Fibroblast of lung (primary cell): ENCODE data around the gene PLA2G1B. TPM values are rescaled to one million over a fixed set of nuclear protein-coding genes. Genes with fewer than 3 reads are reported as not detected.

Experiments used
- DNase-seq, 2 donors: peaks; one replicate each; pipeline versions ENCODE4 v3.0.0 to v3.0.0-alpha.2; 2010; ENCODE audit warnings: low read depth in 2 of 2
- H2AFZ ChIP-seq: 2 replicates; pipeline ENCODE4 v1.5.1; 2012; ENCODE audit warnings: low read length, control low read depth, inconsistent platforms
- H3K27ac ChIP-seq: 2 replicates; pipeline ENCODE4 v1.5.1; 2011; ENCODE audit warnings: low read length, control low read depth; ENCODE audit not compliant: insufficient read depth
- H3K27me3 ChIP-seq: 2 replicates; pipeline ENCODE4 v1.5.1; 2011; ENCODE audit warnings: mild to moderate bottlenecking, low read length; ENCODE audit not compliant: control insufficient read depth, insufficient read depth
- H3K36me3 ChIP-seq: 2 replicates; pipeline ENCODE4 v1.5.1; 2011; ENCODE audit warnings: low read length; ENCODE audit not compliant: control insufficient read depth, insufficient read depth
- H3K4me1 ChIP-seq: 2 replicates; pipeline ENCODE4 v1.5.1; 2011; ENCODE audit warnings: low read length; ENCODE audit not compliant: control insufficient read depth, insufficient read depth; ENCODE audit errors: extremely low read depth
- H3K4me2 ChIP-seq: 2 replicates; pipeline ENCODE4 v1.5.1; 2011; ENCODE audit warnings: low read length, control low read depth; ENCODE audit not compliant: insufficient read depth; ENCODE audit errors: extremely low read depth
- H3K4me3 ChIP-seq, 4 experiments: fragments of 200-600 bp in 1 of 4; sonication (generic) in 1 of 4; replicated peaks in 1 of 4; 2 replicates each; pipeline ENCODE4 v1.5.1; 2011 to 2016; ENCODE audit warnings: low read length in 4 of 4, low read depth in 3 of 4, mild to moderate bottlenecking in 3 of 4, control low read depth in 2 of 4, inconsistent platforms in 1 of 4, mixed read lengths in 1 of 4; ENCODE audit not compliant: insufficient read depth in 1 of 4; ENCODE audit errors: control extremely low read depth in 1 of 4
- H3K79me2 ChIP-seq: 2 replicates; pipeline ENCODE4 v1.5.1; 2012; ENCODE audit warnings: mild to moderate bottlenecking, low read length, inconsistent platforms; ENCODE audit not compliant: control insufficient read depth, insufficient read depth
- H3K9ac ChIP-seq: 2 replicates; pipeline ENCODE4 v1.5.1; 2011; ENCODE audit warnings: mild to moderate bottlenecking, low read length, control low read depth; ENCODE audit not compliant: insufficient read depth
- H3K9me3 ChIP-seq: 2 replicates; pipeline ENCODE4 v1.5.1; 2012; ENCODE audit warnings: low read depth, low read length; ENCODE audit not compliant: control insufficient read depth, insufficient read depth
- H4K20me1 ChIP-seq: 2 replicates; pipeline ENCODE4 v1.5.1; 2011; ENCODE audit warnings: low read length; ENCODE audit not compliant: control insufficient read depth, insufficient read depth; ENCODE audit errors: extremely low read depth
- CTCF ChIP-seq, 2 donors: IDR thresholded peaks in 1 of 2; conservative IDR thresholded peaks in 1 of 2; 1 replicate in 1 of 2; 2 replicates in 1 of 2; pipeline ENCODE4 v1.5.1; 2011 to 2012; ENCODE audit warnings: low read length in 2 of 2, control low read depth in 1 of 2, inconsistent platforms in 1 of 2, low read depth in 1 of 2, mild to moderate bottlenecking in 1 of 2
- EZH2 ChIP-seq: IDR thresholded peaks from 2 replicates; pipeline ENCODE4 v1.5.1; 2012; ENCODE audit warnings: low read length, control low read depth, mild to moderate bottlenecking; ENCODE audit errors: missing control alignments
- polyA plus RNA-seq, 2 donors: library from polyadenylated mRNA; depleted of rRNA in 1 of 2; stranded (reverse) in 1 of 2; unstranded in 1 of 2; fragments of >200 nt; gene quantifications; 2 replicates each; pipeline ENCODE4 v1.2.1, GENCODE V29; 2011 to 2012; ENCODE audit warnings: missing spikeins in 1 of 2
- total RNA-seq: library from RNA; depleted of rRNA; stranded (reverse); fragments of >200 nt; gene quantifications from 2 replicates; pipeline ENCODE4 v1.2.1, GENCODE V29; 2014

PLA2G1B gene
- total and polyA plus RNA-seq, 2 donors (not counting 1 experiment from before 2014, with no cell fraction given), result 0.20 TPM; not detected in 1

GRCh38 chr12:120321382-120322202 is 6.0 kb downstream of the PLA2G1B start:
- Histone ChIP-seq H3K4me2 (no peak overlapping the region), H3K4me3 (no peak overlapping the region), H3K9ac (no peak overlapping the region), H2AFZ (no peak overlapping the region), H3K79me2 (no peaks in the 10 kb centered on the region), H3K27ac (no peak overlapping the region), H3K9me3 (no peaks in the 10 kb centered on the region), H3K4me1 (peaks cover 3% of the 10 kb centered on the region), H3K27me3 (peaks cover 10% of the 10 kb centered on the region), H3K36me3 (no peaks in the 10 kb centered on the region), H4K20me1 (no peaks in the 10 kb centered on the region)
- DNase-seq, result no peak
- TF ChIP-seq EZH2 (no peak), CTCF (conservative IDR thresholded peaks at IDR 0.05 in 1 of 2, IDR thresholded peaks at IDR 0.05 in 1 of 2; ENCODE audit: low read depth in 1 of 2, low read length in 2 of 2) (no peak)

- DNase-seq, result peak; percentile 99
- Histone ChIP-seq H3K27me3 (peaks cover 10% of the 10 kb centered on the region), H3K4me1 (peaks cover 3% of the 10 kb centered on the region), H3K9ac (peak overlapping the region; percentile 28), H2AFZ (peak overlapping the region; percentile 63), H3K79me2 (no peaks in the 10 kb centered on the region), H3K4me3 (peak overlapping the region; percentile 18 to 89 (median 56)), H4K20me1 (no peaks in the 10 kb centered on the region), H3K9me3 (no peaks in the 10 kb centered on the region), H3K4me2 (peak overlapping the region; percentile 65), H3K27ac (peak overlapping the region; percentile 39), H3K36me3 (no peaks in the 10 kb centered on the region)
- TF ChIP-seq EZH2, result no peak
- TF ChIP-seq CTCF (conservative IDR thresholded peaks at IDR 0.05 in 1 of 2, IDR thresholded peaks at IDR 0.05 in 1 of 2; ENCODE audit: low read depth in 1 of 2, low read length in 2 of 2), result peak; percentile 76 to 78
Observed at GRCh38 chr12:120317224-120318105, 10.1 kb downstream of the PLA2G1B start.

- H3K4me2 ChIP-seq, result peak overlapping the region; percentile 61
- peaks cover 3% of the 10 kb centered on the region for H3K4me1 ChIP-seq
- no peaks in the 10 kb centered on the region for H3K9me3 ChIP-seq
- H3K9ac ChIP-seq, result peak overlapping the region; percentile 28
- H3K27ac ChIP-seq, result peak overlapping the region; percentile 39
- peak overlapping the region; percentile 63 for H2AFZ ChIP-seq
- H3K4me3 ChIP-seq, result peak overlapping the region; percentile 18 to 89 (median 56)
- peak in 1 of 2 donors; percentile 34 for DNase-seq
- no peaks in the 10 kb centered on the region for H4K20me1 ChIP-seq
- TF ChIP-seq CTCF (conservative IDR thresholded peaks at IDR 0.05 in 1 of 2, IDR thresholded peaks at IDR 0.05 in 1 of 2; ENCODE audit: low read depth in 1 of 2, low read length in 2 of 2) (no peak), EZH2 (no peak)
- peaks cover 10% of the 10 kb centered on the region for H3K27me3 ChIP-seq
- no peaks in the 10 kb centered on the region for H3K36me3 ChIP-seq
- H3K79me2 ChIP-seq, result no peaks in the 10 kb centered on the region
Observed at GRCh38 chr12:120316798-120317223, 10.8 kb downstream of the PLA2G1B start.
